Effector memory CD4-positive, alpha-beta T cell (primary cell): ENCODE results near the gene TEX101.
"Not testable (repeated sequence)": the region's sequence is repeated elsewhere in the genome, so short reads cannot be mapped to it uniquely, and the experiment has no call there.

Experiments
- DNase-seq, 3 donors: peaks; one replicate each; pipeline ENCODE4 v3.0.0-alpha.2; 2020
- H3K27ac ChIP-seq: 2 replicates; pipeline ENCODE4 v1.7.0; 2013; ENCODE audit warnings: mild to moderate bottlenecking, low read length, moderate library complexity; ENCODE audit not compliant: insufficient read depth, poor library complexity, severe bottlenecking
- H3K27me3 ChIP-seq: replicated peaks from 2 replicates; pipeline ENCODE4 v1.7.0; 2013; ENCODE audit warnings: mild to moderate bottlenecking, low read length; ENCODE audit not compliant: insufficient read depth, control insufficient read depth, poor library complexity, severe bottlenecking
- H3K36me3 ChIP-seq: 2 replicates; pipeline ENCODE4 v1.7.0; 2013; ENCODE audit warnings: mild to moderate bottlenecking, low read length, moderate library complexity; ENCODE audit not compliant: control insufficient read depth, insufficient read depth
- H3K4me1 ChIP-seq: 2 replicates; pipeline ENCODE4 v1.7.0; 2013; ENCODE audit warnings: low read length, mild to moderate bottlenecking; ENCODE audit not compliant: control insufficient read depth, insufficient read depth, poor library complexity, severe bottlenecking
- H3K4me3 ChIP-seq: 2 replicates; pipeline ENCODE4 v1.7.0; 2013; ENCODE audit warnings: low read length, low read depth, mild to moderate bottlenecking; ENCODE audit not compliant: insufficient read depth, poor library complexity, severe bottlenecking
- H3K9me3 ChIP-seq: 2 replicates; pipeline ENCODE4 v1.7.0; 2013; ENCODE audit warnings: mild to moderate bottlenecking, low read length, moderate library complexity; ENCODE audit not compliant: control insufficient read depth

The TEX101 gene

GRCh38 chr19:43383254-43383653 is 31.4 kb upstream of the TEX101 start:
- H3K27ac ChIP-seq, H3K4me3 ChIP-seq, H3K36me3 ChIP-seq, DNase-seq, H3K27me3 ChIP-seq, H3K4me1 ChIP-seq, H3K9me3 ChIP-seq: not testable (repeated sequence)

GRCh38 chr19:43383759-43384158 is 30.9 kb upstream of the TEX101 start:
- H3K27ac ChIP-seq, H3K9me3 ChIP-seq, H3K27me3 ChIP-seq, H3K4me3 ChIP-seq, DNase-seq, H3K36me3 ChIP-seq, H3K4me1 ChIP-seq: not testable (repeated sequence)

DNA sequence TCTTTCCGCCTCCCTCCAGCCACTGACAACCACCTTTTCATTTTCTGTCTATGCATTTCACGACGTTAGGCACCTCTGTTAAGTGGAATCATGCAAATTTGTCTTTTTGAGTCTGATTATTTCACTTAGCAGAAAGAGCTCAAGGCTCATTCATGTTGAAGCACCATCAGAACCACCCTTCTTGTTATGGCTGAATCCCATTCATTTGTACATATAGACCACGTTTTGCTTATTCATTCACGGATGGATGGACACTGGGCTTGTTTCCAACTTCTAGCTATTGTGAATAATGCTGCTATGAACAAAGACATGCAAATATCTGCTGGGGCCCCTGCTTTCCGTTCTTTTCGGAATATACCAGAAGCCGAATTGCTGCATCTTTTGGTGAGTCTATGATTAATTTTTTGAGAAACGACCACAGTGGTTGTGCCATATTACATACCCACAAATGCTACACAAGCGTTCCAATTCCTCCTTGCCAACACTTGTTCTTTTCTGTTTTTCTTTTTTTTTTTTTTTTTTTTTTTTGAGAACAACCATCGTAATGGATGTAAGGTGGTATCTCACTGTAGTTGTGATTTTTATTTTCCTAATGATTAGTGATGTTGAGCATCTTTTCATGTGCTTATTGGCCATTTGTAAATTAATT is 23.7 kb upstream of the TEX101 start:
- H3K4me1 ChIP-seq, H3K4me3 ChIP-seq, H3K27ac ChIP-seq, H3K36me3 ChIP-seq, H3K27me3 ChIP-seq, DNase-seq, H3K9me3 ChIP-seq: not testable (repeated sequence)

DNA sequence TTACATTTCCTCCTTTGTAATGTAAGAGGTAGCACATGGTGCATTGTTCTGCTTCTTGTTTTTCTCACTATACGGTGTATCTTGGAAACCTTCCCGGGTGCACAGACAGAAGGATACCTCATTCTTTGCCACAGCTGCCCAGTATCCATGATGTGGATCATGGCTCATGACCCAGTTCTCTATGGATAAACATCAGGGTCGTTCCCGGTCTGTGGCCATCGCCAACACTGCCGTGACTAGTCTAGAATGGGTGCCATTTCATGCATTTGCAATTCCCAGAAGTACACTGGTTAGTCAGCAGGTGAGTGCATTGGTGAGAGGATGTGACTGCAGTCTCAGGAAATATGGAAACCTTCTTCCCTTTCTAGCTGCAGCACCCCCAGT is 23.1 kb upstream of the TEX101 start:
- not testable (repeated sequence) for H3K9me3 ChIP-seq, H3K4me3 ChIP-seq, H3K4me1 ChIP-seq, DNase-seq, H3K36me3 ChIP-seq, H3K27ac ChIP-seq, H3K27me3 ChIP-seq

GRCh38 chr19:43393501-43393900 is 21.2 kb upstream of the TEX101 start:
- not testable (repeated sequence) for H3K27me3 ChIP-seq, H3K4me1 ChIP-seq, H3K4me3 ChIP-seq, DNase-seq, H3K27ac ChIP-seq, H3K9me3 ChIP-seq, H3K36me3 ChIP-seq

DNA sequence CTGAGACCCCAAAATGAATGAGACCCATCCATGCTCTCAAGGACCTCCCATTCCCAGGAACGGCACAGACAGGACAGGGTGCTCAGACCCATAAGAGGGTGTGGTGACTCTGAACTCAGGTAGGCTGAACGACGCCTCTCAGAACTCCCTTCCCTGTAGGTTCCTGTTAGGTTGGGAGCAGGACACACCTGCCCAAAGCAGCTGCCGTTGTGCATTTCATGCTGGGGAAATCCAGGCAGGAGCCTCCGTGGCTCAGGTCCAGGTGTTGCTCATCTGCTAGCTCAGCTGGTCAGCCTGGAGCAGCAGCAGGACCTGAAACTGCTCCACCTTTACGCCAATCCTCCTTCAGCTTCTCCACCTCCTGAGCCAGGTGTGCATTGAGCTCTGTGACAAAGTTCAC is 19.1 kb upstream of the TEX101 start:
- Histone ChIP-seq H3K27me3 (no peaks in the 10 kb centered on the region), H3K4me3 (no peak overlapping the region), H3K4me1 (no peaks in the 10 kb centered on the region), H3K9me3 (no peaks in the 10 kb centered on the region), H3K36me3 (no peaks in the 10 kb centered on the region), H3K27ac (no peak overlapping the region)
- DNase-seq: no peak

GRCh38 chr19:43406297-43406696 is 8.4 kb upstream of the TEX101 start:
- no peak for DNase-seq
- Histone ChIP-seq H3K27me3 (no peaks in the 10 kb centered on the region), H3K27ac (no peak overlapping the region), H3K4me1 (no peaks in the 10 kb centered on the region), H3K9me3 (no peaks in the 10 kb centered on the region), H3K4me3 (no peak overlapping the region), H3K36me3 (no peaks in the 10 kb centered on the region)

DNA sequence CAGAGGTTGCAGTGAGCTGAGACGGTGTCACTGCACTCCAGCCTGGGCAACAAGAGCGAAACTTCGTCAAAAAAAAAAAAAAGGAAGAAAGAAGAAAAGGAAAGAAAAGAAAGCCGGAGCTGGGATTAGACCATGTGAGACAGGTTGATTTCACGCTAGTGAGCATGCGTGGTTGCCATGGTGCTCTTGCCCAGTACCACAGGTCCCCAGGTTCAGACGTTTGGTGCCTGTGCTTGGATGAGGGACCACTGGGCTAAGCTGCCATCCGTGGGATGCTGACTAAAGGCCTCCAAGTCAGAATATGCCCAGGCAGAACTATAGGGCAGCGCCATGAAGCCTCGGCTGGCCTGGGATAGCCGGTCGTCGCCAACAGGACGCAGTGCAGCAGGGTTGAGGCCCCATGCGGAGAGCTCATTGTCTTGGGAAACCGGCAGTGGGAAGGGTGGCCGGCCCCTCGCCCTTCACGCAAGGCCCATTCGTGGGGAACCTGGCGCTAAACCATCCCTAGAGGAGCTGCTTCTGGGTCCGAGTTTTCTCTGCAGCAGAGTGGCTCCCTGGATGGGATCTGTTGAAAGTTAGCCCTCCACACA is 7.2 kb upstream of the TEX101 start:
- Histone ChIP-seq H3K27ac (no peak overlapping the region), H3K27me3 (no peaks in the 10 kb centered on the region), H3K9me3 (no peaks in the 10 kb centered on the region), H3K4me1 (no peaks in the 10 kb centered on the region), H3K4me3 (no peak overlapping the region), H3K36me3 (no peaks in the 10 kb centered on the region)
- DNase-seq: no peak

GRCh38 chr19:43408043-43408442 is 6.6 kb upstream of the TEX101 start:
- H3K9me3 ChIP-seq: no peaks in the 10 kb centered on the region
- DNase-seq: no peak

GRCh38 chr19:43409415-43409814 is 5.3 kb upstream of the TEX101 start:
- Histone ChIP-seq H3K9me3 (no peaks in the 10 kb centered on the region), H3K4me1 (no peaks in the 10 kb centered on the region), H3K27ac (no peak overlapping the region), H3K4me3 (no peak overlapping the region), H3K36me3 (no peaks in the 10 kb centered on the region), H3K27me3 (no peaks in the 10 kb centered on the region)
- no peak for DNase-seq

More at GRCh38 chr19:43408043-43408442, 6.6 kb upstream of the TEX101 start:
- H3K4me3 ChIP-seq: no peak overlapping the region
- no peaks in the 10 kb centered on the region for H3K27me3 ChIP-seq
- no peaks in the 10 kb centered on the region for H3K36me3 ChIP-seq
- no peaks in the 10 kb centered on the region for H3K4me1 ChIP-seq
- H3K27ac ChIP-seq: no peak overlapping the region
